GM12878 (cell line): Measurements from ENCODE around the gene WWOX. TPM values are rescaled to one million over a fixed set of nuclear protein-coding genes. Genes with fewer than 3 reads are reported as not detected.

Experiments
- ATAC-seq: fragments of 200-7000 bp; cut with Tn5 transposase; 3 replicates; pipeline ENCODE4 v1.9.1; 2020; ENCODE audit warnings: mild to moderate bottlenecking, moderate library complexity
- BruUV-seq: library from RNA; stranded (reverse); fragments of 400-500 nt; replicated peaks from 2 replicates; lab custom pipeline; 2021; lab: Mats Ljungman, UMichigan
- CTCF ChIA-PET: fragments of 300-600 bp; sonication (Branson Sonifier 250); formaldehyde crosslinking; extraction: SDS; loops from one replicate; lab custom pipeline; 2021; ENCODE audit warnings: inconsistent platforms; lab: Yijun Ruan, JAX
- POLR2A ChIA-PET: fragments of 350-600 bp; formaldehyde crosslinking; extraction: SDS; loops from one replicate; lab custom pipeline; 2021; ENCODE audit warnings: inconsistent platforms; lab: Charles Lee
- RAD21 ChIA-PET: fragments of 300-600 bp; sonication (Branson Sonifier 250); formaldehyde crosslinking; loops from one replicate; lab custom pipeline; 2023; ENCODE audit warnings: antibody characterized with exemption; ENCODE audit not compliant: unreplicated experiment; lab: Charles Lee
- SMC1A ChIA-PET: fragments of 300-600 bp; sonication (Branson Sonifier 250); formaldehyde crosslinking; loops from one replicate; lab custom pipeline; 2023; ENCODE audit not compliant: unreplicated experiment, uncharacterized antibody; lab: Charles Lee
- DNase-seq: peaks from one replicate; pipeline ENCODE4 v3.0.0-alpha.2; 2011; ENCODE audit warnings: low read depth, low spot score
- FAIRE-seq: peaks from 3 replicates; lab custom pipeline; 2011; peaks lifted over from hg19 to GRCh38; lab: Jason Lieb, UNC
- H2AFZ ChIP-seq: 2 replicates; pipeline ENCODE4 v1.6.0; 2011; ENCODE audit warnings: low read depth, low read length, control low read depth; ENCODE audit not compliant: control insufficient read depth
- H3K27ac ChIP-seq: 2 replicates; pipeline ENCODE4 v1.5.1; 2011; ENCODE audit warnings: control low read depth; ENCODE audit not compliant: control insufficient read depth, insufficient read depth
- H3K27me3 ChIP-seq, 2 experiments: replicated peaks in 1 of 2; 2 replicates each; pipeline versions ENCODE4 v1.6.0 to v1.6.1; 2011; ENCODE audit warnings: low read length in 1 of 2; ENCODE audit not compliant: control insufficient read depth in 2 of 2, insufficient read depth in 2 of 2
- H3K36me3 ChIP-seq, 2 experiments: 2 replicates each; pipeline ENCODE4 v1.5.1; 2011; ENCODE audit warnings: low read length in 1 of 2; ENCODE audit not compliant: control insufficient read depth in 2 of 2, insufficient read depth in 2 of 2
- H3K4me1 ChIP-seq: 2 replicates; pipeline ENCODE4 v1.6.1; 2011; ENCODE audit warnings: mild to moderate bottlenecking, low read length, moderate library complexity, mixed read lengths; ENCODE audit not compliant: control insufficient read depth, insufficient read depth
- H3K4me2 ChIP-seq: 2 replicates; pipeline ENCODE4 v1.6.0; 2011; ENCODE audit warnings: control low read depth; ENCODE audit not compliant: control insufficient read depth, insufficient read depth
- H3K4me3 ChIP-seq: fragments of 200-600 bp; sonication (generic); 2 replicates; pipeline ENCODE4 v1.5.1; 2016
- H3K79me2 ChIP-seq: 2 replicates; pipeline ENCODE4 v1.6.0; 2011; ENCODE audit warnings: low read length; ENCODE audit not compliant: control insufficient read depth, insufficient read depth
- H3K9ac ChIP-seq: 2 replicates; pipeline ENCODE4 v1.8.0; 2011; ENCODE audit warnings: low read length, control low read depth, mixed read lengths; ENCODE audit not compliant: control insufficient read depth, insufficient read depth
- H3K9me3 ChIP-seq: replicated peaks from 3 replicates; pipeline ENCODE4 v1.5.1; 2011; ENCODE audit warnings: mild to moderate bottlenecking, low read length; ENCODE audit not compliant: control insufficient read depth, insufficient read depth
- H4K20me1 ChIP-seq: 2 replicates; pipeline ENCODE4 v1.6.0; 2011; ENCODE audit not compliant: control insufficient read depth, insufficient read depth
- BRCA1 ChIP-seq: IDR thresholded peaks from 2 replicates; pipeline ENCODE4 v1.6.1; 2011; ENCODE audit warnings: low read depth, low read length, improper control_type of control experiment
- CHD2 ChIP-seq: IDR thresholded peaks from 2 replicates; pipeline ENCODE4 v1.6.1; 2011; ENCODE audit warnings: low read depth, low read length, improper control_type of control experiment, borderline replicate concordance
- CREM ChIP-seq: IDR thresholded peaks from 2 replicates; pipeline ENCODE4 v1.6.1; 2014; ENCODE audit warnings: antibody characterized with exemption, low read depth
- FOS ChIP-seq: IDR thresholded peaks from 3 replicates; pipeline ENCODE4 v1.6.1; 2011; ENCODE audit warnings: borderline replicate concordance; ENCODE audit not compliant: insufficient read length; ENCODE audit errors: extremely low read depth
- HDAC6 ChIP-seq: fragments of 200-600 bp; sonication (generic); IDR thresholded peaks from one replicate; pipeline ENCODE4 v1.8.0; 2017; ENCODE audit warnings: antibody characterized with exemption; ENCODE audit not compliant: unreplicated experiment
- MTA2 ChIP-seq: fragments of 450-650 bp; IDR thresholded peaks from 2 replicates; pipeline ENCODE4 v1.6.1; 2016; ENCODE audit warnings: low read depth, mild to moderate bottlenecking, moderate library complexity
- NRF1 ChIP-seq: conservative IDR thresholded peaks from 2 replicates; pipeline ENCODE4 v1.6.1; 2011; ENCODE audit warnings: mild to moderate bottlenecking, low read depth, low read length, improper control_type of control experiment
- PAX5 ChIP-seq: IDR thresholded peaks from 2 replicates; pipeline ENCODE4 v1.6.1; 2011; ENCODE audit warnings: low read depth, low read length, borderline replicate concordance
- SIX5 ChIP-seq: IDR thresholded peaks from 2 replicates; pipeline ENCODE4 v1.6.1; 2011; ENCODE audit warnings: mild to moderate bottlenecking, low read depth, low read length, moderate library complexity; ENCODE audit not compliant: severe bottlenecking
- SMARCA5 ChIP-seq: fragments of 450-650 bp; IDR thresholded peaks from 2 replicates; pipeline ENCODE4 v1.6.1; 2017; ENCODE audit warnings: mild to moderate bottlenecking
- STAT3 ChIP-seq: IDR thresholded peaks from 2 replicates; pipeline ENCODE4 v1.6.1; 2011; ENCODE audit warnings: low read depth, low read length, improper control_type of control experiment
- SUPT20H ChIP-seq: IDR thresholded peaks from 2 replicates; pipeline ENCODE4 v1.6.1; 2011; ENCODE audit warnings: low read depth, mild to moderate bottlenecking, low read length, moderate library complexity, borderline replicate concordance; ENCODE audit not compliant: control insufficient read depth
- TBL1XR1 ChIP-seq: IDR thresholded peaks from 2 replicates; pipeline ENCODE4 v1.6.1; 2012; ENCODE audit warnings: low read depth, low read length, improper control_type of control experiment
- WGBS: methylation state at CpG from one replicate; pipeline ENCODE4 v1.1.6; 2016; ENCODE audit warnings: low lambda C conversion rate; ENCODE audit not compliant: insufficient replicate concordance, insufficient coverage; ENCODE audit errors: missing lambda C conversion rate; 5-methylcytosine and 5-hydroxymethylcytosine counted together
- in situ Hi-C: fragments of 300-500 bp; cut with MboI; formaldehyde crosslinking; loops from 9 replicates; pipeline ENCODE4 v1.14.3; 2018; ENCODE audit warnings: mixed read lengths
- intact Hi-C: fragments of 100-400 bp; cut with micrococcal nuclease; formaldehyde crosslinking; loops from one replicate; pipeline ENCODE4 v1.14.2; 2022; ENCODE audit not compliant: unreplicated experiment
- polyA plus RNA-seq, 11 experiments: library from polyadenylated mRNA; depleted of rRNA in 4 of 11; unstranded in 6 of 11; stranded (reverse) in 5 of 11; fragments of >200 nt; fragmentation: Nextera tagmentation in 4 of 11; fragmentation: Illumina TruSeq in 1 of 11; extraction: Ambion mirVana in 4 of 11; extraction: Trizol in 1 of 11; gene quantifications; 1 replicate in 1 of 11; 2 replicates in 10 of 11; pipeline versions ENCODE4 v1.2.1 to v1.2.3, GENCODE V29; 2011 to 2016; ENCODE audit warnings: inconsistent platforms in 2 of 11, missing spikeins in 2 of 11, low read depth in 1 of 11
- total RNA-seq, 4 experiments: library from RNA; depleted of rRNA in 3 of 4; stranded (reverse); fragments of >200 nt in 3 of 4; fragmentation: Illumina TruSeq in 1 of 4; extraction: Trizol in 1 of 4; gene quantifications; 2 replicates each; pipeline versions ENCODE4 v1.2.1 to v1.2.3, GENCODE V29; 2013 to 2021
- TF ChIP-seq, protein P1 (sequence below): fragments of 450-650 bp; IDR thresholded peaks from 2 replicates; pipeline ENCODE4 v1.6.1; 2014; ENCODE audit warnings: mild to moderate bottlenecking
- TF ChIP-seq, protein P2 (sequence below): IDR thresholded peaks from 2 replicates; pipeline ENCODE4 v1.6.1; 2012; ENCODE audit warnings: low read depth, low read length, improper control_type of control experiment

The WWOX gene
- total and polyA plus RNA-seq, 10 of the 15 experiments (the other 5 are each of a cell fraction or from before 2014, with no cell fraction given): 2.8 to 24.4 (median 17.8) TPM

DNA sequence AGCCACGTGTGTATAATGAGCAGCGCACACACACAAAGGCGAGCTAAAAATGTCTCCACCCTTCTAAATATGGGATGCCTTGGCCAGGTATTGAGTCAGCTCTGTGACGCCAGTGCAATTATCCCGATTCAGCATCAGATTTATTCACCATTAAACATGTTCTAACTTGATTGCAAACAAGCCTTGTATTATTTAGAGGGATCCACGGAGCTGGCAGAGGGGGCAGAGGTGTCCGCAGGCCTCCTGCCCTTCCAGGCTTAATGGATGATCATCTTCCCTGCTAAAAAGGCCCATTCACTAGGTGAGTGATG is 909.4 kb downstream of the WWOX start:
- H3K4me3 ChIP-seq: no peak overlapping the region
- CTCF ChIA-PET: no interaction called here
- H3K36me3 ChIP-seq: no peaks in the 10 kb centered on the region
- no peak for ATAC-seq
- no peak overlapping the region for H3K4me2 ChIP-seq
- no peak for DNase-seq
- no peaks in the 10 kb centered on the region for H4K20me1 ChIP-seq
- BruUV-seq: no TSS peak
- H3K4me1 ChIP-seq: peaks cover 6% of the 10 kb centered on the region
- no peaks in the 10 kb centered on the region; the same call in 2 of the 3 replicates for H3K9me3 ChIP-seq
- RAD21 ChIA-PET: no interaction called here
- SMC1A ChIA-PET: no interaction called here
- TF ChIP-seq MTA2 (no peak), SIX5 (no peak), SUPT20H (no peak), SMARCA5 (no peak), PAX5 (no peak), CREM (no peak), TBL1XR1 (no peak), BRCA1 (no peak), FOS (no peak), HDAC6 (no peak), CHD2 (no peak), STAT3 (no peak), NRF1 (no peak)
- TF ChIP-seq, protein P1, sequence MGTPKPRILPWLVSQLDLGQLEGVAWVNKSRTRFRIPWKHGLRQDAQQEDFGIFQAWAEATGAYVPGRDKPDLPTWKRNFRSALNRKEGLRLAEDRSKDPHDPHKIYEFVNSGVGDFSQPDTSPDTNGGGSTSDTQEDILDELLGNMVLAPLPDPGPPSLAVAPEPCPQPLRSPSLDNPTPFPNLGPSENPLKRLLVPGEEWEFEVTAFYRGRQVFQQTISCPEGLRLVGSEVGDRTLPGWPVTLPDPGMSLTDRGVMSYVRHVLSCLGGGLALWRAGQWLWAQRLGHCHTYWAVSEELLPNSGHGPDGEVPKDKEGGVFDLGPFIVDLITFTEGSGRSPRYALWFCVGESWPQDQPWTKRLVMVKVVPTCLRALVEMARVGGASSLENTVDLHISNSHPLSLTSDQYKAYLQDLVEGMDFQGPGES: no peak
- TF ChIP-seq, protein P2, sequence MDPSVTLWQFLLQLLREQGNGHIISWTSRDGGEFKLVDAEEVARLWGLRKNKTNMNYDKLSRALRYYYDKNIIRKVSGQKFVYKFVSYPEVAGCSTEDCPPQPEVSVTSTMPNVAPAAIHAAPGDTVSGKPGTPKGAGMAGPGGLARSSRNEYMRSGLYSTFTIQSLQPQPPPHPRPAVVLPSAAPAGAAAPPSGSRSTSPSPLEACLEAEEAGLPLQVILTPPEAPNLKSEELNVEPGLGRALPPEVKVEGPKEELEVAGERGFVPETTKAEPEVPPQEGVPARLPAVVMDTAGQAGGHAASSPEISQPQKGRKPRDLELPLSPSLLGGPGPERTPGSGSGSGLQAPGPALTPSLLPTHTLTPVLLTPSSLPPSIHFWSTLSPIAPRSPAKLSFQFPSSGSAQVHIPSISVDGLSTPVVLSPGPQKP: no peak
- TF ChIP-seq, all 136 proteins: peak for 0
- Histone ChIP-seq H3K27ac (no peak overlapping the region), H2AFZ (no peak overlapping the region), H3K27me3 (no peaks in the 10 kb centered on the region; a peak in 1 of 4 replicates), H3K9ac (no peak overlapping the region), H3K79me2 (no peaks in the 10 kb centered on the region)
- no peak for FAIRE-seq
- POLR2A ChIA-PET: no interaction called here
- 19% methylated on average over 7 of the region's 7 CpGs for WGBS
- in situ Hi-C loops: no loop called here
- intact Hi-C loops: no loop called here
